HG03342 (cell line): ENCODE results near the gene CDH5.
"Not testable (repeated sequence)": the region's sequence is repeated elsewhere in the genome, so short reads cannot be mapped to it uniquely, and the experiment has no call there.

ENCODE experiments used
- ATAC-seq: cut with Tn5 transposase; IDR thresholded peaks from one replicate; pipeline ENCODE4 v1.9.1; 2021; ENCODE audit warnings: mild to moderate bottlenecking, moderate library complexity; ENCODE audit not compliant: unreplicated experiment

CDH5 gene

GRCh38 chr16:66435896-66436295, 69.4 kb downstream of the CDH5 start:
- ATAC-seq: no peak

GRCh38 chr16:66437391-66437945, 71.0 kb downstream of the CDH5 start:
- no peak for ATAC-seq

- no peak for ATAC-seq
Observed at GRCh38 chr16:66438536-66438935, 72.0 kb downstream of the CDH5 start.

GRCh38 chr16:66439051-66439730, 72.7 kb downstream of the CDH5 start:
- ATAC-seq: no peak

- no peak for ATAC-seq
Observed at GRCh38 chr16:66440271-66440802, 73.8 kb downstream of the CDH5 start.

- ATAC-seq: no peak
Observed at GRCh38 chr16:66440970-66441369, 74.5 kb downstream of the CDH5 start.

GRCh38 chr16:66441586-66442375, 75.3 kb downstream of the CDH5 start:
- ATAC-seq: no peak

- ATAC-seq: no peak
Observed at GRCh38 chr16:66442502-66443268, 76.2 kb downstream of the CDH5 start.

- no peak for ATAC-seq
Observed at GRCh38 chr16:66443269-66443652, 76.8 kb downstream of the CDH5 start.

- no peak for ATAC-seq
Observed at GRCh38 chr16:66444049-66444481, 77.6 kb downstream of the CDH5 start.

- ATAC-seq: no peak
Observed at GRCh38 chr16:66446737-66447136, 80.2 kb downstream of the CDH5 start.

GRCh38 chr16:66447491-66447890, 81.0 kb downstream of the CDH5 start:
- ATAC-seq: no peak

- no peak for ATAC-seq
Observed at GRCh38 chr16:66451548-66451947, 85.1 kb downstream of the CDH5 start.

- not testable (repeated sequence) for ATAC-seq
Observed at GRCh38 chr16:66453230-66453629, 86.7 kb downstream of the CDH5 start.
